ENCODE measurements around the gene ABLIM2.

The ABLIM2 gene

DNA sequence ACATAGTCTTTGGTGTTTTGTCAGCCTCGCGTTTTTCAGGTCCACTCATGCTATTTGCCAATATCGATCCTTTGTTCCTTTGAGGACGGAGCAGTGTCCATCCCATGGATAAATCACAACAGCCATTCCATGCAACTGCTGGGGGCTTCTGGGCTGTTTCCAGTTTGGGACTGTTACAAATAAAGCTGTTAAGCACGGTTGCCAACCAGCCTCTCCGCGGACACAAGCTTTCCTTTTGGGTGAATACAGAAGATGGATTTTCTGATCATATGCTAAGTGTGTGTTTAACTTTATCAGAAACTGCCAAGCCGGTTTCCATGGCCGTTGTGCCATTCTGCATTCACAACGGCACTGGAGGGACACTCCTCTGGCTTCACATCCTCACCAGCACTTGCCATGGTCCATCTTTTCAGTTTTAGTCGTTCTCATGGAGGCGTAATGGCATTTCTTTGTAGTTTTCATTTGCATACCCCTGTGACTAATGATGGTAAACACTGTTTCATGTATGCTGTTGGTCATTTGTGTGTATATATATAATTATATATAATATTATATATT lies 67.8 kb downstream of the ABLIM2 start:
- H2BK5ac ChIP-seq (ENCODE audit: low read length) = no peak overlapping the region
- H3K36me3 ChIP-seq (ENCODE audit: control insufficient read depth, insufficient read depth, low read length) = no peaks in the 10 kb centered on the region
- H3K4me2 ChIP-seq (ENCODE audit: low read length) = no peak overlapping the region
- no peaks in the 10 kb centered on the region for H3K79me2 ChIP-seq (ENCODE audit: control insufficient read depth, insufficient read depth, low read length)
- H2BK15ac ChIP-seq (replicated peaks; ENCODE audit: low read depth) = no peak overlapping the region
- no peaks in the 10 kb centered on the region for H3K27me3 ChIP-seq (ENCODE audit: insufficient read depth, low read length, poor library complexity)
- no peaks in the 10 kb centered on the region for H3K79me1 ChIP-seq (ENCODE audit: low read length)
- H3K23ac ChIP-seq (ENCODE audit: low read length) = no peak overlapping the region
- no peak overlapping the region for H2AK5ac ChIP-seq (ENCODE audit: low read length)
- H3K9ac ChIP-seq (ENCODE audit: low read length) = no peak overlapping the region
- no peak overlapping the region for H3K4me3 ChIP-seq (ENCODE audit: low read length)
- no peak overlapping the region for H4K5ac ChIP-seq (ENCODE audit: low read length)
- no peak overlapping the region for H3K27ac ChIP-seq (ENCODE audit: low read depth, low read length)
- H3K4me1 ChIP-seq (ENCODE audit: control insufficient read depth, low read depth, low read length) = no peaks in the 10 kb centered on the region
- no peak overlapping the region for H3K4ac ChIP-seq (ENCODE audit: low read depth, low read length)
- H2BK120ac ChIP-seq (ENCODE audit: low read depth, low read length) = no peak overlapping the region
- DNase-seq = no peak
- WGBS (ENCODE audit: extremely low coverage, insufficient coverage, low lambda C conversion rate) = no CpG with 5 or more reads among the region's 12 CpGs
- no peak overlapping the region for H4K8ac ChIP-seq (ENCODE audit: low read depth, low read length)
- no peak overlapping the region for H3K56ac ChIP-seq (ENCODE audit: low read length)
- no peak overlapping the region for H3K18ac ChIP-seq (ENCODE audit: low read length)

DNA sequence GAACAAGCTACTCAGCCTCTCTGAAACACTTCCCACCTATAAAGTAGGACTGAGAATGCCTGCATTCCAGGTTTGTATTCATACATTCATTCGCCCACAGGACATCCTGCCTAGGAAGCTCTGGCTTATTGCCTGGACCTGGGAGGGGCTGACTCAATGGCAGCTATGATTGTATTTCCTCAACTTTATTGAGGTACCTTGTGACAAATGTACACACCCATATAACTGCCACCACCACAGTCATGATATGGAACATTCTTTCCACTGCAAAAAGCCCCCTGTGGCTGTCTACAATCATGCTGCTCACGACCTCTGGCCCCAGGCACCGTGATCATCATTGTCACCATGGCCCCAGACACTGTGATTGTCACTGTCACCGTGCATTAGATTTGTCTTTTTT lies 68.3 kb downstream of the ABLIM2 start:
- Histone ChIP-seq H3K4me3 (ENCODE audit: low read length) (no peak overlapping the region), H3K27me3 (ENCODE audit: insufficient read depth, low read length, poor library complexity) (no peaks in the 10 kb centered on the region), H3K36me3 (ENCODE audit: control insufficient read depth, insufficient read depth, low read length) (no peaks in the 10 kb centered on the region), H3K4me1 (ENCODE audit: control insufficient read depth, low read depth, low read length) (no peaks in the 10 kb centered on the region), H3K18ac (ENCODE audit: low read length) (no peak overlapping the region), H2BK15ac (replicated peaks; ENCODE audit: low read depth) (no peak overlapping the region), H2BK120ac (ENCODE audit: low read depth, low read length) (no peak overlapping the region), H3K23ac (ENCODE audit: low read length) (no peak overlapping the region), H4K5ac (ENCODE audit: low read length) (no peak overlapping the region), H3K79me2 (ENCODE audit: control insufficient read depth, insufficient read depth, low read length) (no peaks in the 10 kb centered on the region), H3K4ac (ENCODE audit: low read depth, low read length) (no peak overlapping the region), H2BK5ac (ENCODE audit: low read length) (no peak overlapping the region), H3K4me2 (ENCODE audit: low read length) (no peak overlapping the region), H4K8ac (ENCODE audit: low read depth, low read length) (no peak overlapping the region), H3K56ac (ENCODE audit: low read length) (no peak overlapping the region), H2AK5ac (ENCODE audit: low read length) (no peak overlapping the region), H3K27ac (ENCODE audit: low read depth, low read length) (no peak overlapping the region), H3K9ac (ENCODE audit: low read length) (no peak overlapping the region), H3K79me1 (ENCODE audit: low read length) (no peaks in the 10 kb centered on the region)
- no CpG with 5 or more reads among the region's 4 CpGs for WGBS (ENCODE audit: extremely low coverage, insufficient coverage, low lambda C conversion rate)
- peak; percentile 40 for DNase-seq

DNA sequence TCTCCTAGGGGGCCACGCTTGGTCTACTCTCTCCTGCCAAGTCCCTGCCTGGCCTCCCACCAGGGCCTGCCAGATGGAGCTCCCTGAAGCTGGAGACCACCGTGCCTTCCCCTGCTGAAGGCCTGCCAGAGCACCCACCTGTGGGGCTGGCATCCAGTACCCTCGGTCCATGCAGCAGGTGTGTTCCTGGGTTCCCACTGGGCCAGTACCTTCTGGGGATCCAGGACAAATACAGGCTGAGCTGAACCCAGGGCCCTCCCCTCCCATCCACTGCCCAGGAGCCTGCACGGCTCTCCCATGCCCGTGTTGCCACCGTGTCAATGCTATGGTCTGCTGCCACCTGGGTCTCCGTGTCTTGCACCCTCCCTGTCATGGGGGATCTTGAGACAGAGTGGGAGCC lies 68.8 kb downstream of the ABLIM2 start:
- Histone ChIP-seq H3K56ac (ENCODE audit: low read length) (no peak overlapping the region), H3K36me3 (ENCODE audit: control insufficient read depth, insufficient read depth, low read length) (no peaks in the 10 kb centered on the region), H3K27ac (ENCODE audit: low read depth, low read length) (no peak overlapping the region), H2BK120ac (ENCODE audit: low read depth, low read length) (no peak overlapping the region), H2AK5ac (ENCODE audit: low read length) (no peak overlapping the region), H3K79me1 (ENCODE audit: low read length) (no peaks in the 10 kb centered on the region), H3K4me1 (ENCODE audit: control insufficient read depth, low read depth, low read length) (no peaks in the 10 kb centered on the region), H3K4me2 (ENCODE audit: low read length) (no peak overlapping the region), H4K8ac (ENCODE audit: low read depth, low read length) (no peak overlapping the region), H3K18ac (ENCODE audit: low read length) (no peak overlapping the region), H2BK15ac (replicated peaks; ENCODE audit: low read depth) (no peak overlapping the region), H3K79me2 (ENCODE audit: control insufficient read depth, insufficient read depth, low read length) (no peaks in the 10 kb centered on the region), H3K27me3 (ENCODE audit: insufficient read depth, low read length, poor library complexity) (no peaks in the 10 kb centered on the region), H2BK5ac (ENCODE audit: low read length) (no peak overlapping the region), H4K5ac (ENCODE audit: low read length) (no peak overlapping the region), H3K4ac (ENCODE audit: low read depth, low read length) (no peak overlapping the region), H3K4me3 (ENCODE audit: low read length) (no peak overlapping the region), H3K23ac (ENCODE audit: low read length) (no peak overlapping the region), H3K9ac (ENCODE audit: low read length) (no peak overlapping the region)
- WGBS (ENCODE audit: extremely low coverage, insufficient coverage, low lambda C conversion rate) = no CpG with 5 or more reads among the region's 7 CpGs
- DNase-seq = no peak

DNA sequence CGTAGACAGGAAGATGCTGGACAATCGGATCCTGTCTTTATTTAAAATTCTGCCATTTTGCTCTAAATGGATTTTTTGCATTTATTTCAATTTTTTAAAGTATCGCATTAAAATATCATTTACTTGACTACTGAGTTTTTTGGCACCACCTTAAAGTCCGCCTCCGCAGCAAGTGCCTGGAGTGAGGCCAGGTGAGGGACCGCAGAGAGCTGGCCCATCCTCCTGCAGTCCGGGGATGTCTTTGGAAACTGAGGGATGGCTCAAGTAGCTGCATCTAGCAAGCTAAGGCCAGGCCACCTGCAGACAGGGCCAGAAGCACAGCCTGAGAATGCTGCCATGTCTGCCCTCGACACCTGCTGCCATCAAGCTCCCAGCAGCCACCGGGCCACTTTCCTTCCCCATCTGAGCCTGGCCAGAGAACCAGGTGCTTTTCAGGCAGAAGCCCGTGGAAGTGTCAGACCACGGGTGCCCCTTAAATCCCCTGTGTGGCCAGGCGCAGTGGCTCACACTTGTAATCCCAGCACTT lies 69.6 kb downstream of the ABLIM2 start:
- DNase-seq = no peak
- no peak overlapping the region for H3K4me2 ChIP-seq (ENCODE audit: low read length)
- no peak overlapping the region for H3K56ac ChIP-seq (ENCODE audit: low read length)
- H4K8ac ChIP-seq (ENCODE audit: low read depth, low read length) = no peak overlapping the region
- H3K4ac ChIP-seq (ENCODE audit: low read depth, low read length) = no peak overlapping the region
- H3K36me3 ChIP-seq (ENCODE audit: control insufficient read depth, insufficient read depth, low read length) = no peaks in the 10 kb centered on the region
- no peak overlapping the region for H2AK5ac ChIP-seq (ENCODE audit: low read length)
- no peak overlapping the region for H3K18ac ChIP-seq (ENCODE audit: low read length)
- H4K5ac ChIP-seq (ENCODE audit: low read length) = no peak overlapping the region
- H3K27me3 ChIP-seq (ENCODE audit: insufficient read depth, low read length, poor library complexity) = no peaks in the 10 kb centered on the region
- H2BK5ac ChIP-seq (ENCODE audit: low read length) = no peak overlapping the region
- H3K79me1 ChIP-seq (ENCODE audit: low read length) = no peaks in the 10 kb centered on the region
- H3K4me3 ChIP-seq (ENCODE audit: low read length) = no peak overlapping the region
- no peaks in the 10 kb centered on the region for H3K79me2 ChIP-seq (ENCODE audit: control insufficient read depth, insufficient read depth, low read length)
- H3K9ac ChIP-seq (ENCODE audit: low read length) = no peak overlapping the region
- H2BK15ac ChIP-seq (replicated peaks; ENCODE audit: low read depth) = no peak overlapping the region
- no peak overlapping the region for H2BK120ac ChIP-seq (ENCODE audit: low read depth, low read length)
- no CpG with 5 or more reads among the region's 12 CpGs for WGBS (ENCODE audit: extremely low coverage, insufficient coverage, low lambda C conversion rate)
- no peaks in the 10 kb centered on the region for H3K4me1 ChIP-seq (ENCODE audit: control insufficient read depth, low read depth, low read length)
- H3K23ac ChIP-seq (ENCODE audit: low read length) = no peak overlapping the region
- H3K27ac ChIP-seq (ENCODE audit: low read depth, low read length) = no peak overlapping the region

DNA sequence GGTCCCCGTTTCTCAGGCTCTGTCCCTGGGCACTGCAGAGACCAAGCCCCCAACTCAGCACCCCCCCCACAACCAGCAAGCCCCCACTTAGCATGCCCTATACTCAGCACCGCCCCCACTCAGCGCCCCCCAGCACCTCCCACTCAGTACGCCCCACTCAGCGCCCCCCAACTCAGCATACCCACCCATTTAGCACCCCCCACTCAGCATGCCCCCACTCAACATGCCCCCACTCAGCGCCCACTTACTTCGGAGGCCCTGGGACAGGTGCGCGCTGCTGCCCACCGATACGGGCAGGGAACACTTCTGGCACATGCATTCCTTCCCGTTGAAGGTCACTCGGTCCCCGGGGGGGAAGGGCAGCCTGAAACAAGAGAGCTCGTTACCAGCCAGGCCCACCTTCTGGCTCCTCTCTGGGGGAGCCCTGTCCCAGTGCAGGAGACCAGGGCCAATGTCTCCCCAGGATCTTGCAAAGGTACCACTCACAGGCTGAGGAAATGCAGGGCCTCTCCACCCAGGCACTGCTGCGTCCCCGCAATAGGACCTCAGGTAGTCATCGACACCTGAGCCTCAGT lies 70.6 kb downstream of the ABLIM2 start:
- no peak for DNase-seq
- Histone ChIP-seq H3K27ac (ENCODE audit: low read depth, low read length) (no peak overlapping the region), H3K36me3 (ENCODE audit: control insufficient read depth, insufficient read depth, low read length) (no peaks in the 10 kb centered on the region), H3K4me1 (ENCODE audit: control insufficient read depth, low read depth, low read length) (no peaks in the 10 kb centered on the region), H4K8ac (ENCODE audit: low read depth, low read length) (no peak overlapping the region), H3K23ac (ENCODE audit: low read length) (no peak overlapping the region), H3K18ac (ENCODE audit: low read length) (no peak overlapping the region), H3K4ac (ENCODE audit: low read depth, low read length) (no peak overlapping the region), H2BK15ac (replicated peaks; ENCODE audit: low read depth) (no peak overlapping the region), H2AK5ac (ENCODE audit: low read length) (no peak overlapping the region), H3K79me1 (ENCODE audit: low read length) (no peaks in the 10 kb centered on the region), H3K9ac (ENCODE audit: low read length) (no peak overlapping the region), H3K79me2 (ENCODE audit: control insufficient read depth, insufficient read depth, low read length) (no peaks in the 10 kb centered on the region), H3K4me2 (ENCODE audit: low read length) (no peak overlapping the region), H2BK5ac (ENCODE audit: low read length) (no peak overlapping the region), H3K4me3 (ENCODE audit: low read length) (no peak overlapping the region), H3K27me3 (ENCODE audit: insufficient read depth, low read length, poor library complexity) (no peaks in the 10 kb centered on the region), H3K56ac (ENCODE audit: low read length) (no peak overlapping the region), H2BK120ac (ENCODE audit: low read depth, low read length) (no peak overlapping the region), H4K5ac (ENCODE audit: low read length) (no peak overlapping the region)
- no CpG with 5 or more reads among the region's 18 CpGs for WGBS (ENCODE audit: extremely low coverage, insufficient coverage, low lambda C conversion rate)

Data from mesendoderm (in vitro differentiated cells).